ENCODE results near the gene BMF. TPM values are rescaled to one million over a fixed set of nuclear protein-coding genes. Genes with fewer than 3 reads are reported as not detected.
"Not testable (repeated sequence)": the region's sequence is repeated elsewhere in the genome, so short reads cannot be mapped to it uniquely, and the experiment has no call there.

Gene BMF
- total RNA-seq, 1 donor from 2014 or later: 2.9 TPM

GRCh38 chr15:40130118-40130517, 21.4 kb upstream of the BMF start:
- FAIRE-seq: no peak
- DNase-seq (ENCODE audit: low spot score in 2 of 2): no peak

- no peak for FAIRE-seq
Observed at GRCh38 chr15:40128766-40129660, 20.3 kb upstream of the BMF start.

GRCh38 chr15:40125950-40126349, 17.3 kb upstream of the BMF start:
- FAIRE-seq (peak; percentile 99), DNase-seq (ENCODE audit: low spot score in 2 of 2) (no peak)

More at GRCh38 chr15:40128766-40129660, 20.3 kb upstream of the BMF start:
- DNase-seq (ENCODE audit: low spot score in 2 of 2): no peak

GRCh38 chr15:40124807-40125285, 16.2 kb upstream of the BMF start:
- DNase-seq (ENCODE audit: low spot score in 2 of 2); FAIRE-seq: not testable (repeated sequence)

GRCh38 chr15:40124333-40124732, 15.7 kb upstream of the BMF start:
- not testable (repeated sequence) for FAIRE-seq; DNase-seq (ENCODE audit: low spot score in 2 of 2)

GRCh38 chr15:40123863-40124262, 15.2 kb upstream of the BMF start:
- DNase-seq (ENCODE audit: low spot score in 2 of 2); FAIRE-seq: not testable (repeated sequence)

GRCh38 chr15:40122989-40123388, 14.3 kb upstream of the BMF start:
- not testable (repeated sequence) for DNase-seq (ENCODE audit: low spot score in 2 of 2); FAIRE-seq

- FAIRE-seq (no peak), DNase-seq (ENCODE audit: low spot score in 2 of 2) (no peak)
Observed at GRCh38 chr15:40121911-40122638, 13.4 kb upstream of the BMF start.

- FAIRE-seq (no peak), DNase-seq (ENCODE audit: low spot score in 2 of 2) (no peak)
Observed at GRCh38 chr15:40118473-40118872, 9.8 kb upstream of the BMF start.

- no peak for FAIRE-seq
- no peak for DNase-seq (ENCODE audit: low spot score in 2 of 2)
Observed at GRCh38 chr15:40115670-40116093, 7.0 kb upstream of the BMF start.

GRCh38 chr15:40115106-40115505, 6.4 kb upstream of the BMF start:
- not testable (repeated sequence) for FAIRE-seq; DNase-seq (ENCODE audit: low spot score in 2 of 2)

- no peak for FAIRE-seq
- no peak for DNase-seq (ENCODE audit: low spot score in 2 of 2)
Observed at GRCh38 chr15:40114218-40114617, 5.5 kb upstream of the BMF start.

GRCh38 chr15:40112789-40113188, 4.1 kb upstream of the BMF start:
- DNase-seq (ENCODE audit: low spot score in 2 of 2) (no peak), FAIRE-seq (no peak)

- DNase-seq (ENCODE audit: low spot score in 2 of 2): peak in 1 of 2 donors; percentile 2
- no peak for FAIRE-seq
Observed at GRCh38 chr15:40111888-40112287, 3.2 kb upstream of the BMF start.

GRCh38 chr15:40110866-40111550, 2.3 kb upstream of the BMF start:
- DNase-seq (ENCODE audit: low spot score in 2 of 2) (peak in 1 of 2 donors; percentile 1), FAIRE-seq (no peak)

- DNase-seq (ENCODE audit: low spot score in 2 of 2) (peak; percentile 39 to 51), FAIRE-seq (no peak)
Observed at GRCh38 chr15:40108061-40108854, 421 bp downstream of the BMF start.

- FAIRE-seq (no peak), DNase-seq (ENCODE audit: low spot score in 2 of 2) (peak in 1 of 2 donors; percentile 52)
Observed at GRCh38 chr15:40106203-40107161, 2.2 kb downstream of the BMF start.

GRCh38 chr15:40105517-40106202, 3.0 kb downstream of the BMF start:
- FAIRE-seq: no peak

More at GRCh38 chr15:40105517-40106202, 3.0 kb downstream of the BMF start:
- no peak for DNase-seq (ENCODE audit: low spot score in 2 of 2)

Measured in frontal cortex (tissue), 4 donors.